Smooth muscle cell (in vitro differentiated cells): ENCODE data around the gene TMCO4. TPM values are rescaled to one million over a fixed set of nuclear protein-coding genes. Genes with fewer than 3 reads are reported as not detected.

Experiments used
- DNase-seq: peaks from one replicate; lab custom pipeline; 2025; ENCODE audit not compliant: unreplicated experiment; lab: John Stamatoyannopoulos, UW
- H2AFZ ChIP-seq: fragments of 200-600 bp; sonication (generic); 2 replicates; pipeline ENCODE4 v1.6.0; 2016; ENCODE audit warnings: antibody characterized with exemption, low read depth, mild to moderate bottlenecking
- H3F3A ChIP-seq: fragments of 200-600 bp; sonication (generic); 2 replicates; pipeline ENCODE4 v1.6.0; 2017; ENCODE audit warnings: antibody characterized with exemption, low read depth
- H3K27ac ChIP-seq: fragments of 200-600 bp; sonication (generic); 2 replicates; pipeline ENCODE4 v1.5.1; 2016; ENCODE audit warnings: low read depth, mild to moderate bottlenecking
- H3K27me3 ChIP-seq: fragments of 200-600 bp; sonication (generic); 2 replicates; pipeline ENCODE4 v1.6.1; 2016; ENCODE audit warnings: low read depth, mild to moderate bottlenecking
- H3K36me3 ChIP-seq: fragments of 200-600 bp; sonication (generic); 2 replicates; pipeline ENCODE4 v1.5.1; 2016; ENCODE audit warnings: low read depth
- H3K4me1 ChIP-seq: fragments of 200-600 bp; sonication (generic); 2 replicates; pipeline ENCODE4 v1.5.1; 2016; ENCODE audit warnings: low read depth
- H3K4me2 ChIP-seq: fragments of 200-600 bp; sonication (generic); 2 replicates; pipeline ENCODE4 v1.6.0; 2016; ENCODE audit warnings: mild to moderate bottlenecking
- H3K4me3 ChIP-seq: fragments of 200-600 bp; sonication (generic); 2 replicates; pipeline ENCODE4 v1.5.1; 2016; ENCODE audit warnings: mild to moderate bottlenecking
- H3K79me2 ChIP-seq: fragments of 200-600 bp; sonication (generic); 2 replicates; pipeline ENCODE4 v1.6.0; 2016; ENCODE audit warnings: low read depth, mild to moderate bottlenecking
- H3K9ac ChIP-seq: fragments of 200-600 bp; sonication (generic); 2 replicates; pipeline ENCODE4 v1.6.0; 2016; ENCODE audit warnings: low read depth
- H3K9me3 ChIP-seq: fragments of 200-600 bp; sonication (generic); replicated peaks from 2 replicates; pipeline ENCODE4 v1.5.1; 2016; ENCODE audit warnings: low read depth
- H4K20me1 ChIP-seq: fragments of 200-600 bp; sonication (generic); 2 replicates; pipeline ENCODE4 v1.6.0; 2016; ENCODE audit warnings: low read depth
- WGBS: methylation state at CpG from one replicate; pipeline ENCODE4 v1.1.7; 2016; ENCODE audit warnings: low lambda C conversion rate; 5-methylcytosine and 5-hydroxymethylcytosine counted together
- polyA plus RNA-seq: library from polyadenylated mRNA; unstranded; fragments of >200 nt; fragmentation: Nextera tagmentation; extraction: Ambion mirVana; gene quantifications from 2 replicates; pipeline ENCODE4 v1.2.1, GENCODE V29; 2016
- total RNA-seq: library from RNA; depleted of rRNA; stranded (reverse); fragments of >200 nt; gene quantifications from 2 replicates; pipeline ENCODE4 v1.2.3, GENCODE V29; 2014
- TF ChIP-seq, protein P1 (sequence below): fragments of 200-600 bp; sonication (generic); IDR thresholded peaks from 2 replicates; pipeline ENCODE4 v1.5.1; 2017; ENCODE audit warnings: borderline replicate concordance, mild to moderate bottlenecking, antibody characterized with exemption; ENCODE audit not compliant: insufficient read depth, poor library complexity, severe bottlenecking

TMCO4 gene
- total and polyA plus RNA-seq, 2 experiments from 2014 or later: 5.4 to 6.8 TPM

DNA sequence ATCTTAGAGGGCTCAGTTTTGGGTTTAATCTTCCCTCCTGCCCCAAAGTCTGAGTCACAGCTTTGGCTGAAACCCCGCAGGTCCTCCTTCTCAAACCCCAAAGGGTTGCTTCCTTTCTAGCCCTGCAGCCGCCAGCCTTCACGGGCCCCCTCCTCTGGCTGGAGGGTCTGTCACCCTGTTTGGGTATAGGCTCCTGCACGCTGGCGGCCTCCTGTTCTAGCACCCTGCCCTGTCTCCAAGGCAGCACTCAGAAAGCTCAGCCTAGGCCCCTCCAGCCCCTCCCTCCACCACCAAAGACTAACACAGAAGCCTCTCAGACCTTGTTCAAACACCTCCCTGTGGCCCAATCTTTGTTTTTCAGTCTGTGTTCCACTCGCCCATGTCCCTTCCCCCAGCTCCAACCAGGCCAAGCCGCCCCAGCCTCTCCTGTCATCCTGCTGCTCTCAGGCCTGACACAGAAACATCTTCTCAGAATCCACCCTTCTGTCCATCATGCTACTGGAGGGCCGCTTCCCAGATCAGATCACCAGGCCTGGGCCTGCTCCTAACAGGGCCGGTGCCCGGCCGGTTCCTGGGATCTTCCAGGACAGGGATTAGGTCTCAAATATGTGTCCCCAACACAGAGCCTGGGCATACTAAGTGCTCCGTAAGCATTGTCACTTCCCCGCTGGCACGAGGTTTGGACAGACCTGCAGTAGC, 99.5 kb downstream of the TMCO4 start:
- Histone ChIP-seq H3K9ac (no peak overlapping the region), H3K79me2 (no peaks in the 10 kb centered on the region), H3K27me3 (no peaks in the 10 kb centered on the region), H3K36me3 (no peaks in the 10 kb centered on the region), H3K4me2 (no peak overlapping the region), H3K27ac (no peak overlapping the region), H3F3A (no peaks in the 10 kb centered on the region), H3K9me3 (no peaks in the 10 kb centered on the region), H2AFZ (no peak overlapping the region), H3K4me3 (no peak overlapping the region), H3K4me1 (no peaks in the 10 kb centered on the region), H4K20me1 (no peaks in the 10 kb centered on the region)
- TF ChIP-seq, protein P1, sequence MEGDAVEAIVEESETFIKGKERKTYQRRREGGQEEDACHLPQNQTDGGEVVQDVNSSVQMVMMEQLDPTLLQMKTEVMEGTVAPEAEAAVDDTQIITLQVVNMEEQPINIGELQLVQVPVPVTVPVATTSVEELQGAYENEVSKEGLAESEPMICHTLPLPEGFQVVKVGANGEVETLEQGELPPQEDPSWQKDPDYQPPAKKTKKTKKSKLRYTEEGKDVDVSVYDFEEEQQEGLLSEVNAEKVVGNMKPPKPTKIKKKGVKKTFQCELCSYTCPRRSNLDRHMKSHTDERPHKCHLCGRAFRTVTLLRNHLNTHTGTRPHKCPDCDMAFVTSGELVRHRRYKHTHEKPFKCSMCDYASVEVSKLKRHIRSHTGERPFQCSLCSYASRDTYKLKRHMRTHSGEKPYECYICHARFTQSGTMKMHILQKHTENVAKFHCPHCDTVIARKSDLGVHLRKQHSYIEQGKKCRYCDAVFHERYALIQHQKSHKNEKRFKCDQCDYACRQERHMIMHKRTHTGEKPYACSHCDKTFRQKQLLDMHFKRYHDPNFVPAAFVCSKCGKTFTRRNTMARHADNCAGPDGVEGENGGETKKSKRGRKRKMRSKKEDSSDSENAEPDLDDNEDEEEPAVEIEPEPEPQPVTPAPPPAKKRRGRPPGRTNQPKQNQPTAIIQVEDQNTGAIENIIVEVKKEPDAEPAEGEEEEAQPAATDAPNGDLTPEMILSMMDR: no peak
- 96% methylated on average over 14 of the region's 14 CpGs for WGBS
- no peak for DNase-seq

DNA sequence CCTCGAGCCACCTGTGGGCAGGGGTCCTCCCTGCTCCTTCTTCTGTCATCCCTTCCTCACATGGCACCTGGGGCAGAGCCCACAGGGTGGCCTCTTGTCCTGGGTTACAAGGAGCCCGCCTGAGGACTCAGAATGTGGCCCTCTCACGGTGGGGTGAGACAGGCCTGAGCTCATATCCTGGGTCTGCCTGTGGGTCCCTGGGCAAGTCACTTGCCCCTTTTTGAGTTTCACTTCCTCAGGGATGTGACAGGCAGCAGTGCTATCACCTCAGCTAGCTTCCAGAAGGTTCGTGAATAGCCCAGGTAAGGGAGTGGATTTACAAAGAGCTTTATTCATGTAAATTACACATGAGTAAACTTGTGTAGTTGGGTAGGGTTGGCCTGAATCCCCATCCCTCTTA, 101.5 kb downstream of the TMCO4 start:
- Histone ChIP-seq H4K20me1 (no peaks in the 10 kb centered on the region), H3K4me3 (no peak overlapping the region), H3K27ac (no peak overlapping the region), H3K9me3 (no peaks in the 10 kb centered on the region), H3K4me2 (no peak overlapping the region), H3K4me1 (no peaks in the 10 kb centered on the region), H3K79me2 (no peaks in the 10 kb centered on the region), H3K36me3 (no peaks in the 10 kb centered on the region), H3F3A (no peaks in the 10 kb centered on the region), H3K27me3 (no peaks in the 10 kb centered on the region), H3K9ac (no peak overlapping the region), H2AFZ (no peak overlapping the region)
- no peak for DNase-seq
- 83% methylated on average over 4 of the region's 4 CpGs for WGBS
- TF ChIP-seq, protein P1: no peak

DNA sequence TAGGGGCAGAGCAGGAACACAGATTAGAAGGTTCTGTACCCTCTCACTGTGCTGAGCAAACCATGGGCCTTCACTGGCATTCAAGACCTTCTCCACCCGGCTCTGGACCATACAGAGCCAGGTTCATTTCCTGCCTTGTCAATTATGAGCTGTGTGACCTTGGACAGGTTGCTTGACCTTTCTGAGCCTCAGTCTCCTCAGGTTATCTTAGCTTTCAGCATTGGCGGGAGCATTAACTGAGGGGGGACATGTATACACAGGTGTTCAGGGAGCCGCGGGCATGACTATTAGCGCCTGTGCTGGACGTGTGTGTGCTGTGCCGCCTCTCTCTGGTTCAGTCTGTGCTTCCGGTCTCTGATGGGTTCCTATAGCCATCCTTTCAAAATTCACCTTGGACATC, 102.9 kb downstream of the TMCO4 start:
- Histone ChIP-seq H3K9me3 (no peaks in the 10 kb centered on the region), H3K4me1 (no peaks in the 10 kb centered on the region), H4K20me1 (no peaks in the 10 kb centered on the region), H2AFZ (no peak overlapping the region), H3K4me3 (no peak overlapping the region), H3K79me2 (no peaks in the 10 kb centered on the region), H3K9ac (no peak overlapping the region), H3K36me3 (no peaks in the 10 kb centered on the region), H3F3A (no peaks in the 10 kb centered on the region), H3K27me3 (no peaks in the 10 kb centered on the region), H3K27ac (no peak overlapping the region), H3K4me2 (no peak overlapping the region)
- WGBS: 98% methylated on average over 8 of the region's 8 CpGs
- DNase-seq: no peak
- TF ChIP-seq, protein P1: no peak

DNA sequence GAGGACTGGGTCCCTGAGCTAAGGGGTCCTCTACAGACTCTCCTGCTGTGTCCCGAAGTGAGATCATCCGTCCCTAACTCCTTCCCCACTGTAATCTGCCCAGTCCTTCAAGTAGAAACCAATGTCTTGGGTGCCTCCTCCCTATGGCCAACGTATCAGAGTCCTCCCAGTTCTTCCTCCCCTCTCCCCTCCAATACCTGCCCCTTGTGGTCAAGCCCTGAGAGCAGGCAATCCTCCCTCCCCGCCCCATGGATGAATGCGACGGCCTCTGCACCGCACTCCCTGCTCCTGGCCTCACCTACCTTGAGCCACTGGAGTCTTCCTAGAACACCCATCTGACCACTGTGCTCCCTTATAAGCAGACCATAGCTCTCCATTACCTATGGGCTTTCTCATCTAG, 103.9 kb downstream of the TMCO4 start:
- 95% methylated on average over 7 of the region's 7 CpGs for WGBS
- no peak overlapping the region for H3K27ac ChIP-seq
- H3K9me3 ChIP-seq: no peaks in the 10 kb centered on the region
- H3K4me2 ChIP-seq: no peak overlapping the region
- no peaks in the 10 kb centered on the region for H3K27me3 ChIP-seq
- no peak overlapping the region for H3K4me3 ChIP-seq
- TF ChIP-seq, protein P1: no peak
- H3K36me3 ChIP-seq: no peaks in the 10 kb centered on the region
- no peak for DNase-seq
- H3K9ac ChIP-seq: no peak overlapping the region
- H4K20me1 ChIP-seq: no peaks in the 10 kb centered on the region
- no peak overlapping the region for H2AFZ ChIP-seq
- H3K4me1 ChIP-seq: no peaks in the 10 kb centered on the region
- no peaks in the 10 kb centered on the region for H3F3A ChIP-seq
- H3K79me2 ChIP-seq: no peaks in the 10 kb centered on the region
